CD4-positive, alpha-beta T cell treated with Interleukin-21 for 1 hour (primary cell): ENCODE results near the gene MPZL1.
A peak's percentile ranks its signal among the peaks of the same experiment; 100 is the strongest.

Experiments used
- DNase-seq: peaks from one replicate; pipeline ENCODE4 v3.0.0-alpha.2; 2020

Gene MPZL1

GRCh38 chr1:167695756-167696561, 25.8 kb upstream of the MPZL1 start:
- no peak for DNase-seq

- no peak for DNase-seq
These were observed 24.1 kb upstream of the MPZL1 start for GRCh38 chr1:167697667-167698141.

GRCh38 chr1:167698313-167698712, 23.5 kb upstream of the MPZL1 start:
- DNase-seq: no peak

- no peak for DNase-seq
These were observed 20.3 kb upstream of the MPZL1 start for GRCh38 chr1:167701510-167701909.

- no peak for DNase-seq
These were observed 18.2 kb upstream of the MPZL1 start for GRCh38 chr1:167703557-167703956.

- no peak for DNase-seq
These were observed 17.1 kb upstream of the MPZL1 start for GRCh38 chr1:167704715-167705114.

GRCh38 chr1:167705250-167705649, 16.5 kb upstream of the MPZL1 start:
- no peak for DNase-seq

- no peak for DNase-seq
These were observed 15.4 kb upstream of the MPZL1 start for GRCh38 chr1:167706363-167706762.

GRCh38 chr1:167706931-167707877, 14.6 kb upstream of the MPZL1 start:
- no peak for DNase-seq

GRCh38 chr1:167707942-167708341, 13.8 kb upstream of the MPZL1 start:
- no peak for DNase-seq

- no peak for DNase-seq
These were observed 12.8 kb upstream of the MPZL1 start for GRCh38 chr1:167708940-167709389.

- DNase-seq: no peak
These were observed 10.9 kb upstream of the MPZL1 start for GRCh38 chr1:167710836-167711235.

- no peak for DNase-seq
These were observed 10.0 kb upstream of the MPZL1 start for GRCh38 chr1:167711797-167712196.

GRCh38 chr1:167713330-167714081, 8.3 kb upstream of the MPZL1 start:
- peak; percentile 16 for DNase-seq

GRCh38 chr1:167714098-167714438, 7.7 kb upstream of the MPZL1 start:
- DNase-seq: no peak

- peak; percentile 91 for DNase-seq
These were observed 7.2 kb upstream of the MPZL1 start for GRCh38 chr1:167714439-167715156.

- DNase-seq: peak; percentile 93
These were observed 6.4 kb upstream of the MPZL1 start for GRCh38 chr1:167715157-167715999.

- DNase-seq: no peak
These were observed 5.8 kb upstream of the MPZL1 start for GRCh38 chr1:167716000-167716271.

- no peak for DNase-seq
These were observed 4.4 kb upstream of the MPZL1 start for GRCh38 chr1:167717351-167717750.

- no peak for DNase-seq
These were observed 2.7 kb upstream of the MPZL1 start for GRCh38 chr1:167718914-167719691.
